ENCODE measurements around the gene S100A3. TPM values are rescaled to one million over a fixed set of nuclear protein-coding genes. Genes with fewer than 3 reads are reported as not detected.

Gene S100A3
- total RNA-seq, 1 experiment from 2014 or later, result not detected

GRCh38 chr1:153536012-153536670, 12.9 kb downstream of the S100A3 start:
- Histone ChIP-seq H3K79me2 (ENCODE audit: low read length) (no peaks in the 10 kb centered on the region), H3K9me2 (replicated peaks; ENCODE audit: insufficient read depth, low read length) (no peaks in the 10 kb centered on the region), H3K27me3 (ENCODE audit: low read length) (no peaks in the 10 kb centered on the region), H3K9me3 (ENCODE audit: low read length) (no peaks in the 10 kb centered on the region), H3K4me2 (ENCODE audit: low read depth, low read length, poor library complexity, severe bottlenecking) (peak overlapping the region; percentile 60), H3K4me1 (ENCODE audit: low read length) (peaks cover 19% of the 10 kb centered on the region), H2AFZ (ENCODE audit: low read length) (peak overlapping the region; percentile 65; the same call in 1 of the 2 replicates), H3K4me3 (ENCODE audit: low read length) (peak overlapping the region; percentile 73), H4K20me1 (ENCODE audit: insufficient read depth, low read depth, low read length) (no peaks in the 10 kb centered on the region), H3K36me3 (ENCODE audit: insufficient read depth, low read length) (no peaks in the 10 kb centered on the region), H3K27ac (ENCODE audit: low read length) (no peak overlapping the region), H3K9ac (ENCODE audit: low read length) (peak overlapping the region; percentile 75)
- peak; percentile 72 for DNase-seq

- no peaks in the 10 kb centered on the region for H3K27me3 ChIP-seq (ENCODE audit: low read length)
- no peaks in the 10 kb centered on the region for H3K36me3 ChIP-seq (ENCODE audit: insufficient read depth, low read length)
- DNase-seq, result peak; percentile 55
- H3K9me3 ChIP-seq (ENCODE audit: low read length), result no peaks in the 10 kb centered on the region
- H3K9me2 ChIP-seq (replicated peaks; ENCODE audit: insufficient read depth, low read length), result no peaks in the 10 kb centered on the region
- H3K4me2 ChIP-seq (ENCODE audit: low read depth, low read length, poor library complexity, severe bottlenecking), result peak within 1 kb of the TSS; percentile 60
- H3K4me3 ChIP-seq (ENCODE audit: low read length), result peak within 1 kb of the TSS; percentile 73
- H2AFZ ChIP-seq (ENCODE audit: low read length), result peak within 1 kb of the TSS; percentile 93
- H3K79me2 ChIP-seq (ENCODE audit: low read length), result no peaks in the 10 kb centered on the region
- H3K27ac ChIP-seq (ENCODE audit: low read length), result no peak within 1 kb of the TSS
- H3K4me1 ChIP-seq (ENCODE audit: low read length), result peaks cover 19% of the 10 kb centered on the region
- no peaks in the 10 kb centered on the region for H4K20me1 ChIP-seq (ENCODE audit: insufficient read depth, low read depth, low read length)
- H3K9ac ChIP-seq (ENCODE audit: low read length), result peak within 1 kb of the TSS; percentile 75
Observed at GRCh38 chr1:153535242-153536011, 13.6 kb downstream of the S100A3 start, which contains the start of gene S100A6. Gene S100A6 (minus strand): TSS chr1:153535991. CDS start chr1:153535339, 652 bp downstream.

- Histone ChIP-seq H3K79me2 (ENCODE audit: low read length) (no peaks in the 10 kb centered on the region), H3K9me2 (replicated peaks; ENCODE audit: insufficient read depth, low read length) (no peaks in the 10 kb centered on the region), H2AFZ (ENCODE audit: low read length) (no peak overlapping the region), H4K20me1 (ENCODE audit: insufficient read depth, low read depth, low read length) (no peaks in the 10 kb centered on the region), H3K9me3 (ENCODE audit: low read length) (no peaks in the 10 kb centered on the region), H3K4me1 (ENCODE audit: low read length) (peaks cover 19% of the 10 kb centered on the region), H3K9ac (ENCODE audit: low read length) (peak overlapping the region; percentile 75), H3K36me3 (ENCODE audit: insufficient read depth, low read length) (no peaks in the 10 kb centered on the region), H3K27ac (ENCODE audit: low read length) (no peak overlapping the region), H3K4me3 (ENCODE audit: low read length) (peak overlapping the region; percentile 73; the same call in 1 of the 2 replicates), H3K27me3 (ENCODE audit: low read length) (no peaks in the 10 kb centered on the region), H3K4me2 (ENCODE audit: low read depth, low read length, poor library complexity, severe bottlenecking) (peak overlapping the region; percentile 46)
- DNase-seq, result no peak
Observed at GRCh38 chr1:153534925-153535241, 14.2 kb downstream of the S100A3 start.

GRCh38 chr1:153534226-153534924, 14.7 kb downstream of the S100A3 start:
- Histone ChIP-seq H3K4me3 (ENCODE audit: low read length) (peak overlapping the region; percentile 73; the same call in 1 of the 2 replicates), H3K9ac (ENCODE audit: low read length) (peak overlapping the region; percentile 75; the same call in 1 of the 2 replicates), H3K79me2 (ENCODE audit: low read length) (no peaks in the 10 kb centered on the region), H4K20me1 (ENCODE audit: insufficient read depth, low read depth, low read length) (no peaks in the 10 kb centered on the region), H3K4me1 (ENCODE audit: low read length) (peaks cover 19% of the 10 kb centered on the region), H3K27me3 (ENCODE audit: low read length) (no peaks in the 10 kb centered on the region), H3K9me2 (replicated peaks; ENCODE audit: insufficient read depth, low read length) (no peaks in the 10 kb centered on the region), H3K9me3 (ENCODE audit: low read length) (no peaks in the 10 kb centered on the region), H3K4me2 (ENCODE audit: low read depth, low read length, poor library complexity, severe bottlenecking) (peak overlapping the region; percentile 46), H3K27ac (ENCODE audit: low read length) (no peak overlapping the region), H2AFZ (ENCODE audit: low read length) (no peak overlapping the region), H3K36me3 (ENCODE audit: insufficient read depth, low read length) (no peaks in the 10 kb centered on the region)
- DNase-seq, result no peak

GRCh38 chr1:153533689-153534201, 15.3 kb downstream of the S100A3 start:
- Histone ChIP-seq H3K27ac (ENCODE audit: low read length) (no peak overlapping the region), H4K20me1 (ENCODE audit: insufficient read depth, low read depth, low read length) (no peaks in the 10 kb centered on the region), H3K4me2 (ENCODE audit: low read depth, low read length, poor library complexity, severe bottlenecking) (no peak overlapping the region), H3K9ac (ENCODE audit: low read length) (no peak overlapping the region), H3K36me3 (ENCODE audit: insufficient read depth, low read length) (no peaks in the 10 kb centered on the region), H3K79me2 (ENCODE audit: low read length) (no peaks in the 10 kb centered on the region), H3K4me3 (ENCODE audit: low read length) (no peak overlapping the region), H3K9me3 (ENCODE audit: low read length) (no peaks in the 10 kb centered on the region), H3K4me1 (ENCODE audit: low read length) (peaks cover 21% of the 10 kb centered on the region), H3K9me2 (replicated peaks; ENCODE audit: insufficient read depth, low read length) (no peaks in the 10 kb centered on the region), H3K27me3 (ENCODE audit: low read length) (no peaks in the 10 kb centered on the region), H2AFZ (ENCODE audit: low read length) (no peak overlapping the region)
- no peak for DNase-seq

- Histone ChIP-seq H3K4me2 (ENCODE audit: low read depth, low read length, poor library complexity, severe bottlenecking) (no peak overlapping the region), H3K9ac (ENCODE audit: low read length) (no peak overlapping the region), H4K20me1 (ENCODE audit: insufficient read depth, low read depth, low read length) (no peaks in the 10 kb centered on the region), H3K79me2 (ENCODE audit: low read length) (no peaks in the 10 kb centered on the region), H2AFZ (ENCODE audit: low read length) (no peak overlapping the region), H3K36me3 (ENCODE audit: insufficient read depth, low read length) (no peaks in the 10 kb centered on the region), H3K9me3 (ENCODE audit: low read length) (no peaks in the 10 kb centered on the region), H3K4me3 (ENCODE audit: low read length) (no peak overlapping the region), H3K4me1 (ENCODE audit: low read length) (peaks cover 19% of the 10 kb centered on the region), H3K27ac (ENCODE audit: low read length) (no peak overlapping the region), H3K27me3 (ENCODE audit: low read length) (no peaks in the 10 kb centered on the region), H3K9me2 (replicated peaks; ENCODE audit: insufficient read depth, low read length) (no peaks in the 10 kb centered on the region)
- peak; percentile 88 for DNase-seq
Observed at GRCh38 chr1:153532769-153533599, 16.1 kb downstream of the S100A3 start.

GRCh38 chr1:153532181-153532580, 16.9 kb downstream of the S100A3 start:
- H3K36me3 ChIP-seq (ENCODE audit: insufficient read depth, low read length), result no peaks in the 10 kb centered on the region
- H2AFZ ChIP-seq (ENCODE audit: low read length), result no peak overlapping the region
- no peaks in the 10 kb centered on the region for H3K9me2 ChIP-seq (replicated peaks; ENCODE audit: insufficient read depth, low read length)
- no peak overlapping the region for H3K27ac ChIP-seq (ENCODE audit: low read length)
- no peaks in the 10 kb centered on the region for H3K79me2 ChIP-seq (ENCODE audit: low read length)
- H3K9me3 ChIP-seq (ENCODE audit: low read length), result no peaks in the 10 kb centered on the region
- no peaks in the 10 kb centered on the region for H3K27me3 ChIP-seq (ENCODE audit: low read length)
- H3K4me3 ChIP-seq (ENCODE audit: low read length), result no peak overlapping the region
- no peak overlapping the region for H3K4me2 ChIP-seq (ENCODE audit: low read depth, low read length, poor library complexity, severe bottlenecking)
- H3K9ac ChIP-seq (ENCODE audit: low read length), result no peak overlapping the region
- DNase-seq, result no peak
- no peaks in the 10 kb centered on the region for H4K20me1 ChIP-seq (ENCODE audit: insufficient read depth, low read depth, low read length)
- H3K4me1 ChIP-seq (ENCODE audit: low read length), result peaks cover 19% of the 10 kb centered on the region

Measured in Karpas-422 (cell line).